Caco-2 (cell line): ENCODE data around the gene ERFL. TPM values are rescaled to one million over a fixed set of nuclear protein-coding genes. Genes with fewer than 3 reads are reported as not detected.

Source experiments
- BruUV-seq: library from RNA; stranded (reverse); fragments of 400-500 nt; replicated peaks from 2 replicates; lab custom pipeline; 2021; lab: Mats Ljungman, UMichigan
- CTCF ChIA-PET: fragments of 300-600 bp; sonication (Branson Sonifier 250); formaldehyde crosslinking; loops from one replicate; lab custom pipeline; 2022; ENCODE audit warnings: antibody characterized with exemption; lab: Charles Lee
- POLR2A ChIA-PET: fragments of 300-600 bp; sonication (Branson Sonifier 250); formaldehyde crosslinking; loops from one replicate; lab custom pipeline; 2022; ENCODE audit warnings: antibody characterized with exemption; lab: Charles Lee
- DNase-seq, 2 experiments: peaks; one replicate each; pipeline versions ENCODE4 v3.0.0 to v3.0.0-alpha.2; 2020 to 2022
- H3K27me3 ChIP-seq: replicated peaks from 2 replicates; pipeline ENCODE4 v1.6.0; 2011; ENCODE audit warnings: low read length; ENCODE audit not compliant: control insufficient read depth, insufficient read depth
- H3K36me3 ChIP-seq: 2 replicates; pipeline ENCODE4 v1.5.1; 2011; ENCODE audit warnings: low read length; ENCODE audit not compliant: control insufficient read depth, insufficient read depth
- H3K4me1 ChIP-seq: fragments of 250-450 bp; sonication (Bioruptor Pico); 2 replicates; pipeline ENCODE4 v1.5.1; 2020; ENCODE audit warnings: mild to moderate bottlenecking
- H3K4me3 ChIP-seq: 2 replicates; pipeline ENCODE4 v1.5.1; 2011; ENCODE audit warnings: low read depth, mild to moderate bottlenecking, control low read depth, low read length
- H3K9me3 ChIP-seq: fragments of 250-450 bp; sonication (Bioruptor Pico); 2 replicates; pipeline ENCODE4 v1.5.1; 2020; ENCODE audit warnings: mild to moderate bottlenecking, moderate library complexity
- H3K27ac Mint-ChIP-seq: one replicate; pipeline ENCODE4 v1.8.0; 2022; ENCODE audit warnings: mixed read lengths; ENCODE audit not compliant: unreplicated experiment
- H3K27me3 Mint-ChIP-seq: one replicate; pipeline ENCODE4 v1.8.0; 2022; ENCODE audit warnings: mixed read lengths; ENCODE audit not compliant: insufficient read depth, unreplicated experiment
- H3K36me3 Mint-ChIP-seq: one replicate; pipeline ENCODE4 v1.8.0; 2022; ENCODE audit warnings: mild to moderate bottlenecking, mixed read lengths; ENCODE audit not compliant: insufficient read depth, unreplicated experiment
- H3K4me1 Mint-ChIP-seq: one replicate; pipeline ENCODE4 v1.8.0; 2022; ENCODE audit warnings: low read depth, mixed read lengths; ENCODE audit not compliant: unreplicated experiment
- H3K4me3 Mint-ChIP-seq: one replicate; pipeline ENCODE4 v1.8.0; 2022; ENCODE audit warnings: mild to moderate bottlenecking, moderate library complexity, mixed read lengths; ENCODE audit not compliant: unreplicated experiment
- H3K9me3 Mint-ChIP-seq: one replicate; pipeline ENCODE4 v1.8.0; 2022; ENCODE audit warnings: mixed read lengths; ENCODE audit not compliant: unreplicated experiment
- CTCF ChIP-seq, 2 experiments: fragments of 200-600 bp in 1 of 2; IDR thresholded peaks; 1 replicate in 1 of 2; 2 replicates in 1 of 2; pipeline versions ENCODE4 v1.5.1 to v1.8.0; 2011 to 2022; ENCODE audit warnings: antibody characterized with exemption in 1 of 2, control low read depth in 1 of 2, inconsistent platforms in 1 of 2, low read depth in 1 of 2, low read length in 1 of 2, mild to moderate bottlenecking in 1 of 2, moderate library complexity in 1 of 2; ENCODE audit not compliant: insufficient read depth in 1 of 2, severe bottlenecking in 1 of 2, unreplicated experiment in 1 of 2
- intact Hi-C: fragments of 100-400 bp; cut with micrococcal nuclease; formaldehyde crosslinking; loops from one replicate; pipeline ENCODE4 v1.10.0; 2022; ENCODE audit not compliant: unreplicated experiment
- total RNA-seq: library from RNA; stranded (reverse); gene quantifications from 2 replicates; pipeline ENCODE4 v1.2.3, GENCODE V29; 2022

ERFL gene
- total RNA-seq, 1 experiment from 2014 or later = 0.23 TPM

GRCh38 chr19:41888926-41889325 is 39.3 kb downstream of the ERFL start:
- DNase-seq = no peak
- no peaks in the 10 kb centered on the region for H3K27me3 Mint-ChIP-seq
- H3K27me3 ChIP-seq = no peaks in the 10 kb centered on the region
- peaks cover 18% of the 10 kb centered on the region for H3K36me3 Mint-ChIP-seq
- peaks cover 24% of the 10 kb centered on the region for H3K4me1 ChIP-seq
- TF ChIP-seq CTCF (IDR thresholded peaks at IDR 0.05; ENCODE audit: insufficient read depth in 1 of 2, low read depth in 1 of 2, low read length in 1 of 2, severe bottlenecking in 1 of 2, unreplicated experiment in 1 of 2) = no peak
- no peaks in the 10 kb centered on the region for H3K9me3 Mint-ChIP-seq
- ChIA-PET CTCF (interaction anchor here (1.3 kb wide), 1 partner anchor 49 kb away, joined by 6 read pairs; no protein-coding TSS in a partner anchor), POLR2A (no interaction called here)
- no peak overlapping the region for H3K4me3 ChIP-seq
- peak overlapping the region; percentile 47 for H3K27ac Mint-ChIP-seq
- no TSS peak for BruUV-seq
- peaks cover 3% of the 10 kb centered on the region for H3K36me3 ChIP-seq
- H3K9me3 ChIP-seq = no peaks in the 10 kb centered on the region
- H3K4me1 Mint-ChIP-seq = peaks cover 24% of the 10 kb centered on the region
- intact Hi-C loops = loop anchor here (1.0 kb wide), 1 partner anchor 15 kb away; no protein-coding TSS in a partner anchor
- no peak overlapping the region for H3K4me3 Mint-ChIP-seq

GRCh38 chr19:41887711-41888382 is 40.4 kb downstream of the ERFL start:
- Histone ChIP-seq H3K4me3 (0 out of 2 replicates have a peak overlapping the region, but pooled peaks have one; percentile 17), H3K9me3 (no peaks in the 10 kb centered on the region), H3K4me1 (peaks cover 24% of the 10 kb centered on the region), H3K36me3 (peaks cover 3% of the 10 kb centered on the region), H3K27me3 (no peaks in the 10 kb centered on the region)
- peak; percentile 54 to 92 for TF ChIP-seq CTCF (IDR thresholded peaks at IDR 0.05; ENCODE audit: insufficient read depth in 1 of 2, low read depth in 1 of 2, low read length in 1 of 2, severe bottlenecking in 1 of 2, unreplicated experiment in 1 of 2)
- BruUV-seq = no TSS peak
- H3K4me1 Mint-ChIP-seq = peaks cover 24% of the 10 kb centered on the region
- H3K4me3 Mint-ChIP-seq = peak overlapping the region; percentile 40
- H3K27me3 Mint-ChIP-seq = no peaks in the 10 kb centered on the region
- H3K27ac Mint-ChIP-seq = peak overlapping the region; percentile 47
- peak; percentile 93 to 96 for DNase-seq
- H3K36me3 Mint-ChIP-seq = peaks cover 17% of the 10 kb centered on the region
- CTCF ChIA-PET = interaction anchor here (0.6 to 2.7 kb wide), 14 partner anchors 11 to 482 kb away, joined by 3 to 17 read pairs (median 4); partner anchors contain the start of genes CD79A, ERFL, RABAC1 and ZNF574
- intact Hi-C loops = loop anchor here (1.0 to 2.0 kb wide), 3 partner anchors 15 to 63 kb away; no protein-coding TSS in a partner anchor
- no peaks in the 10 kb centered on the region for H3K9me3 Mint-ChIP-seq
- POLR2A ChIA-PET = interaction anchor here (0.6 to 0.9 kb wide), 2 partner anchors 28 to 33 kb away, joined by 3 to 6 read pairs; partner anchors contain the start of gene RPS19
